IMR-90 (cell line): ENCODE results near the gene POLRMT. TPM values are rescaled to one million over a fixed set of nuclear protein-coding genes. Genes with fewer than 3 reads are reported as not detected.

Source experiments
- ATAC-seq: fragments of 200-7000 bp; cut with Tn5 transposase; 2 replicates; pipeline ENCODE4 v1.9.1; 2020; ENCODE audit warnings: low read depth, mild to moderate bottlenecking, moderate library complexity
- BruUV-seq: library from RNA; stranded (reverse); fragments of 400-500 nt; replicated peaks from 2 replicates; lab custom pipeline; 2021; lab: Mats Ljungman, UMichigan
- CTCF ChIA-PET: fragments of 300-600 bp; formaldehyde crosslinking; extraction: SDS; loops from one replicate; lab custom pipeline; 2021; ENCODE audit warnings: antibody characterized with exemption; lab: Yijun Ruan, JAX
- POLR2A ChIA-PET: fragments of 300-600 bp; sonication (Branson Sonifier 250); formaldehyde crosslinking; loops from one replicate; lab custom pipeline; 2022; ENCODE audit warnings: antibody characterized with exemption; ENCODE audit not compliant: unreplicated experiment; lab: Charles Lee
- DNase-seq: peaks from one replicate; pipeline ENCODE4 v3.0.0; 2013
- H2AFZ ChIP-seq: replicated peaks from 2 replicates; pipeline ENCODE3; 2013; ENCODE audit warnings: low read length, mild to moderate bottlenecking; ENCODE audit not compliant: poor library complexity
- H2AK5ac ChIP-seq: 2 replicates; pipeline ENCODE4 v1.6.1; 2013; ENCODE audit warnings: low read depth, low read length, inconsistent platforms
- H2AK9ac ChIP-seq: replicated peaks from 2 replicates; pipeline ENCODE3; 2013; ENCODE audit warnings: mild to moderate bottlenecking, low read depth, low read length, moderate library complexity; ENCODE audit not compliant: poor library complexity
- H2BK120ac ChIP-seq: 2 replicates; pipeline ENCODE4 v1.6.1; 2013; ENCODE audit warnings: low read depth, low read length, inconsistent platforms
- H2BK15ac ChIP-seq: 3 replicates; pipeline ENCODE4 v1.6.1; 2013; ENCODE audit warnings: low read depth, low read length, inconsistent platforms
- H2BK20ac ChIP-seq: 2 replicates; pipeline ENCODE4 v1.6.1; 2013; ENCODE audit warnings: low read depth, mild to moderate bottlenecking, inconsistent platforms, low read length, moderate library complexity
- H2BK5ac ChIP-seq: 2 replicates; pipeline ENCODE4 v1.6.1; 2013; ENCODE audit warnings: mild to moderate bottlenecking, low read depth, low read length, inconsistent platforms; ENCODE audit not compliant: poor library complexity, severe bottlenecking
- H3K14ac ChIP-seq: replicated peaks from 2 replicates; pipeline ENCODE4 v1.6.1; 2013; ENCODE audit warnings: low read depth, low read length, inconsistent platforms
- H3K18ac ChIP-seq: 2 replicates; pipeline ENCODE4 v1.6.1; 2013; ENCODE audit warnings: low read depth, low read length, control low read depth
- H3K23ac ChIP-seq: 2 replicates; pipeline ENCODE4 v1.6.1; 2013; ENCODE audit warnings: low read depth, low read length, inconsistent platforms
- H3K27ac ChIP-seq: 2 replicates; pipeline ENCODE4 v1.5.1; 2013; ENCODE audit warnings: mild to moderate bottlenecking, control low read depth, low read length; ENCODE audit not compliant: insufficient read depth
- H3K27me3 ChIP-seq: 2 replicates; pipeline ENCODE4 v1.6.1; 2013; ENCODE audit warnings: low read length; ENCODE audit not compliant: control insufficient read depth, insufficient read depth
- H3K36me3 ChIP-seq: 2 replicates; pipeline ENCODE4 v1.6.1; 2013; ENCODE audit warnings: low read length, mixed read lengths; ENCODE audit not compliant: control insufficient read depth, insufficient read depth
- H3K4ac ChIP-seq: 2 replicates; pipeline ENCODE4 v1.6.1; 2013; ENCODE audit warnings: low read depth, low read length, inconsistent platforms
- H3K4me1 ChIP-seq: 2 replicates; pipeline ENCODE4 v1.6.1; 2013; ENCODE audit warnings: low read length, mixed read lengths; ENCODE audit not compliant: control insufficient read depth, insufficient read depth
- H3K4me2 ChIP-seq: 2 replicates; pipeline ENCODE4 v1.6.1; 2013; ENCODE audit warnings: low read depth, mild to moderate bottlenecking, control low read depth, low read length, moderate library complexity
- H3K4me3 ChIP-seq: 2 replicates; pipeline ENCODE4 v1.5.1; 2013; ENCODE audit warnings: low read depth, mild to moderate bottlenecking, control low read depth, low read length, moderate library complexity; ENCODE audit not compliant: insufficient read depth
- H3K56ac ChIP-seq: 2 replicates; pipeline ENCODE4 v1.6.1; 2013; ENCODE audit warnings: low read length, inconsistent platforms; ENCODE audit not compliant: insufficient read depth; ENCODE audit errors: extremely low read depth
- H3K79me1 ChIP-seq, 2 experiments: 2 replicates each; pipeline ENCODE4 v1.6.1; 2013; ENCODE audit warnings: low read length in 2 of 2, inconsistent platforms in 1 of 2, low read depth in 1 of 2
- H3K9ac ChIP-seq: 2 replicates; pipeline ENCODE4 v1.6.1; 2013; ENCODE audit warnings: low read depth, low read length, control low read depth
- H3K9me1 ChIP-seq: 2 replicates; pipeline ENCODE4 v1.6.1; 2013; ENCODE audit warnings: low read length, inconsistent platforms; ENCODE audit not compliant: insufficient read depth
- H3K9me3 ChIP-seq: 2 replicates; pipeline ENCODE4 v1.6.1; 2013; ENCODE audit warnings: low read length; ENCODE audit not compliant: control insufficient read depth, insufficient read depth
- H4K20me1 ChIP-seq: 2 replicates; pipeline ENCODE4 v1.6.1; 2013; ENCODE audit warnings: low read length, inconsistent platforms; ENCODE audit not compliant: insufficient read depth
- H4K5ac ChIP-seq: 2 replicates; pipeline ENCODE4 v1.6.1; 2013; ENCODE audit warnings: mild to moderate bottlenecking, low read depth, low read length, control low read depth
- H4K8ac ChIP-seq, 2 experiments: 2 replicates each; pipeline ENCODE4 v1.6.1; 2013; ENCODE audit warnings: low read depth in 2 of 2, low read length in 2 of 2, control low read depth in 1 of 2, inconsistent platforms in 1 of 2
- H4K91ac ChIP-seq: 2 replicates; pipeline ENCODE4 v1.6.1; 2013; ENCODE audit warnings: low read depth, low read length, inconsistent platforms; ENCODE audit not compliant: insufficient read depth
- CEBPB ChIP-seq: IDR thresholded peaks from 2 replicates; pipeline ENCODE4 v1.6.1; 2012; ENCODE audit warnings: low read depth, low read length, improper control_type of control experiment
- CHD1 ChIP-seq: IDR thresholded peaks from 2 replicates; pipeline ENCODE4 v1.6.1; 2012; ENCODE audit warnings: low read depth, low read length, improper control_type of control experiment
- CTCF ChIP-seq: conservative IDR thresholded peaks from 2 replicates; pipeline ENCODE4 v1.5.1; 2012; ENCODE audit warnings: mild to moderate bottlenecking, low read depth, low read length, improper control_type of control experiment
- FOS ChIP-seq: fragments of 150-350 bp; IDR thresholded peaks from 2 replicates; pipeline ENCODE4 v1.6.1; 2016; ENCODE audit warnings: low read depth, low read length
- MAZ ChIP-seq: IDR thresholded peaks from 2 replicates; pipeline ENCODE4 v1.6.1; 2012; ENCODE audit warnings: low read depth, mild to moderate bottlenecking, low read length, improper control_type of control experiment, moderate library complexity, borderline replicate concordance
- NFE2L2 ChIP-seq: fragments of 150-350 bp; IDR thresholded peaks from 2 replicates; pipeline ENCODE4 v1.6.1; 2016; ENCODE audit warnings: low read depth, mild to moderate bottlenecking, low read length
- POLR2A ChIP-seq: IDR thresholded peaks from 2 replicates; pipeline ENCODE4 v1.6.1; 2012; ENCODE audit warnings: mild to moderate bottlenecking, low read depth, low read length
- RAD21 ChIP-seq: IDR thresholded peaks from 2 replicates; pipeline ENCODE4 v1.6.1; 2012; ENCODE audit warnings: low read length, improper control_type of control experiment
- RCOR1 ChIP-seq: IDR thresholded peaks from 2 replicates; pipeline ENCODE4 v1.6.1; 2012; ENCODE audit warnings: mild to moderate bottlenecking, low read length, improper control_type of control experiment; ENCODE audit not compliant: insufficient replicate concordance
- SMC3 ChIP-seq: fragments of 150-350 bp; IDR thresholded peaks from 2 replicates; pipeline ENCODE4 v1.6.1; 2016; ENCODE audit warnings: low read depth, mild to moderate bottlenecking, antibody characterized with exemption, low read length, moderate library complexity
- WGBS, 2 experiments: methylation state at CpG; one replicate each; pipeline versions ENCODE4 v1.1.5 to v1.1.7; 2013; ENCODE audit warnings: missing lambda C conversion rate in 2 of 2; ENCODE audit not compliant: insufficient read length in 1 of 2; ENCODE audit errors: extremely low coverage in 2 of 2; 5-methylcytosine and 5-hydroxymethylcytosine counted together
- dilution Hi-C: fragments of 300-500 bp; cut with HindIII; formaldehyde crosslinking; loops from one replicate; pipeline ENCODE4 v1.14.3; 2018; ENCODE audit warnings: low sequenced_read_pairs; ENCODE audit not compliant: unreplicated experiment
- in situ Hi-C: fragments of 300-500 bp; cut with MboI; formaldehyde crosslinking; loops from 3 replicates; pipeline ENCODE4 v1.14.3; 2019; ENCODE audit warnings: low sequenced_read_pairs, inconsistent platforms, mixed read lengths
- intact Hi-C: fragments of 100-400 bp; cut with micrococcal nuclease; formaldehyde crosslinking; loops from 2 replicates; pipeline ENCODE4 v1.10.0; 2022
- polyA plus RNA-seq, 3 experiments: library from polyadenylated mRNA; depleted of rRNA; stranded (reverse); fragments of >200 nt; gene quantifications; 2 replicates each; pipeline ENCODE4 v1.2.3, GENCODE V29; 2012; ENCODE audit warnings: low replicate concordance in 1 of 3
- total RNA-seq: library from RNA; depleted of rRNA; stranded (reverse); fragments of >200 nt; gene quantifications from 2 replicates; pipeline ENCODE4 v1.2.3, GENCODE V29; 2012
- TF ChIP-seq, protein P1 (sequence below): fragments of 150-350 bp; IDR thresholded peaks from 2 replicates; pipeline ENCODE4 v1.6.1; 2016; ENCODE audit warnings: low read depth, mild to moderate bottlenecking, low read length, moderate library complexity, borderline replicate concordance

The POLRMT gene
- total and polyA plus RNA-seq, 2 of the 4 experiments (the other 2 are of a cell fraction) = 9.9 to 29.6 TPM

GRCh38 chr19:621819-622218 is 11.5 kb downstream of the POLRMT start:
- Histone ChIP-seq H2AFZ (no peak overlapping the region), H3K4me3 (no peak overlapping the region), H3K4ac (no peak overlapping the region), H3K79me1 (no peaks in the 10 kb centered on the region), H3K9ac (no peak overlapping the region), H4K20me1 (peaks cover 3% of the 10 kb centered on the region), H3K4me2 (no peak overlapping the region), H3K18ac (no peak overlapping the region), H3K56ac (no peak overlapping the region), H4K8ac (no peak overlapping the region), H2BK5ac (no peak overlapping the region), H3K27me3 (no peaks in the 10 kb centered on the region), H3K36me3 (peaks cover 47% of the 10 kb centered on the region), H3K27ac (no peak overlapping the region), H3K23ac (no peak overlapping the region), H3K9me3 (no peaks in the 10 kb centered on the region), H2BK120ac (no peak overlapping the region), H2AK9ac (no peak overlapping the region), H3K9me1 (no peaks in the 10 kb centered on the region), H2BK15ac (no peak overlapping the region), H4K91ac (no peak overlapping the region), H2AK5ac (no peak overlapping the region), H3K4me1 (no peaks in the 10 kb centered on the region), H4K5ac (no peak overlapping the region), H3K14ac (no peak overlapping the region), H2BK20ac (no peak overlapping the region)
- dilution Hi-C loops (no loop called here), intact Hi-C loops (no loop called here), in situ Hi-C loops (no loop called here)
- no peak for TF ChIP-seq CHD1
- TF ChIP-seq FOS = no peak
- no peak for TF ChIP-seq POLR2A
- TF ChIP-seq SMC3 = no peak
- no peak for TF ChIP-seq CTCF
- TF ChIP-seq RAD21 = no peak
- no peak for TF ChIP-seq MAZ
- no peak for TF ChIP-seq NFE2L2
- TF ChIP-seq, protein P1, sequence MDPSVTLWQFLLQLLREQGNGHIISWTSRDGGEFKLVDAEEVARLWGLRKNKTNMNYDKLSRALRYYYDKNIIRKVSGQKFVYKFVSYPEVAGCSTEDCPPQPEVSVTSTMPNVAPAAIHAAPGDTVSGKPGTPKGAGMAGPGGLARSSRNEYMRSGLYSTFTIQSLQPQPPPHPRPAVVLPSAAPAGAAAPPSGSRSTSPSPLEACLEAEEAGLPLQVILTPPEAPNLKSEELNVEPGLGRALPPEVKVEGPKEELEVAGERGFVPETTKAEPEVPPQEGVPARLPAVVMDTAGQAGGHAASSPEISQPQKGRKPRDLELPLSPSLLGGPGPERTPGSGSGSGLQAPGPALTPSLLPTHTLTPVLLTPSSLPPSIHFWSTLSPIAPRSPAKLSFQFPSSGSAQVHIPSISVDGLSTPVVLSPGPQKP = no peak
- no peak for TF ChIP-seq RCOR1
- no peak for TF ChIP-seq CEBPB
- DNase-seq (no peak), ATAC-seq (no peak)
- POLR2A ChIA-PET = no interaction called here
- CTCF ChIA-PET = no interaction called here
- WGBS, 2 experiments = 90% methylated on average over 8 of the region's 24 CpGs; no CpG with 5 or more reads in 1 of the 2 experiments
- no TSS peak for BruUV-seq
